Colonic mucosa (tissue), 4 donors: ENCODE measurements around the gene OSBP. TPM values are rescaled to one million over a fixed set of nuclear protein-coding genes. Genes with fewer than 3 reads are reported as not detected.

Experiments
- DNase-seq: peaks from one replicate; pipeline ENCODE4 v3.0.0-alpha.2; 2020
- H3K27ac ChIP-seq: fragments of 200-600 bp; one replicate; pipeline ENCODE4 v1.8.0; 2021
- H3K27me3 ChIP-seq: fragments of 200-600 bp; one replicate; pipeline ENCODE4 v1.8.0; 2021
- H3K36me3 ChIP-seq: fragments of 200-600 bp; one replicate; pipeline ENCODE4 v1.8.0; 2021
- H3K4me1 ChIP-seq: fragments of 200-600 bp; one replicate; pipeline ENCODE4 v1.8.0; 2021; ENCODE audit warnings: mild to moderate bottlenecking
- H3K4me3 ChIP-seq: fragments of 200-600 bp; one replicate; pipeline ENCODE4 v1.8.0; 2021
- H3K9ac ChIP-seq, 2 donors: one replicate each; pipeline ENCODE4 v1.7.0; 2013; ENCODE audit warnings: control low read depth in 2 of 2, low read depth in 2 of 2, low read length in 2 of 2
- H3K9me3 ChIP-seq: fragments of 200-600 bp; one replicate; pipeline ENCODE4 v1.8.0; 2021
- intact Hi-C: fragments of 100-400 bp; cut with DNase I; formaldehyde crosslinking; loops from one replicate; pipeline ENCODE4 v1.14.1; 2022
- total RNA-seq, 2 donors: library from RNA; stranded (reverse); fragmentation: NEBNext Ultra II Directional in 1 of 2; extraction: Animal tissue kit (Norgen Biotek cat#: 25700) in 1 of 2; gene quantifications; one replicate each; pipeline ENCODE4 v1.2.1, GENCODE V29; 2021
- TF ChIP-seq, protein P1 (sequence below): fragments of 200-600 bp; IDR thresholded peaks from one replicate; pipeline ENCODE4 v1.8.0; 2022; ENCODE audit warnings: antibody characterized with exemption, mild to moderate bottlenecking
- donor health status: healthy.
- donor health status: DM: no; HTN: no; CAD: no.
- donor health status: DM: no; HTN: no; CAD: no.

OSBP gene
- total RNA-seq, 2 donors from 2014 or later, result 57.1 to 64.7 TPM

DNA sequence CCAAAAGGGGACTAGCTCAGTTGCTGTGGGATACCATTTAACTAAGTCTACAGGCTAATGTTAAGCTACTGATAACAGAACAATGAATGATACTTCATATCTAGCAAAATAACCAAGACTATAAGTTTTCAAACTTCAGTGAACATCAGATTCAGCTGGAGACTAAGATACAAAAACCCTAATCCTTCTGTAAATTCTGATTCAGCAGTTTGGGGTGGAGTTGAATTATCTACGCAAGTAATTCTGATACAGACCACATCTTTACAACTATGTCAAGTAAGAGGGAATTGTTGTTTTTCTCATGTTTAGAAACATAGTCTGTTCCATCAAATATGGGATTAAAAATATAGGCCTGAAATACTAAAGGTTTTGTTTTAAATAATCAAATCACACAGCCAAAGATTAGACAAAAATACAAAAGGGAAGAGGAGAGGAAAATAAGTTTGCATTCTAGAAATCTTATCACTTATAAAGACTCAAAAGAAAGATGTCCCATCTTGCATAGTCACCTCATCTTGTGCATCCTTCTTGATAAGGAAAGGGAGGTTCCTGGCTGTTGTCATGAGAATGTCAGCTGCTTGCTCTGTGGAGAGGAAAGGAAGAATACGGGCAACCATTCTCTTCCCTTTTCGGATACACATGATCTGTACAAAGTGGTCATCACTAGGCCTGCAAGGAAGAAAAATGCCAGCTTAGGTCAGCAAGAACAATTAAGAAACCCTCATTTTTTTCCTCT, 31.8 kb upstream of the OSBP start:
- intact Hi-C loops, result no loop called here
- Histone ChIP-seq H3K4me3 (no peak overlapping the region), H3K27ac (no peak overlapping the region), H3K27me3 (no peaks in the 10 kb centered on the region), H3K9me3 (no peaks in the 10 kb centered on the region), H3K9ac (no peak overlapping the region), H3K4me1 (no peaks in the 10 kb centered on the region), H3K36me3 (peaks cover 27% of the 10 kb centered on the region)
- TF ChIP-seq, protein P1, sequence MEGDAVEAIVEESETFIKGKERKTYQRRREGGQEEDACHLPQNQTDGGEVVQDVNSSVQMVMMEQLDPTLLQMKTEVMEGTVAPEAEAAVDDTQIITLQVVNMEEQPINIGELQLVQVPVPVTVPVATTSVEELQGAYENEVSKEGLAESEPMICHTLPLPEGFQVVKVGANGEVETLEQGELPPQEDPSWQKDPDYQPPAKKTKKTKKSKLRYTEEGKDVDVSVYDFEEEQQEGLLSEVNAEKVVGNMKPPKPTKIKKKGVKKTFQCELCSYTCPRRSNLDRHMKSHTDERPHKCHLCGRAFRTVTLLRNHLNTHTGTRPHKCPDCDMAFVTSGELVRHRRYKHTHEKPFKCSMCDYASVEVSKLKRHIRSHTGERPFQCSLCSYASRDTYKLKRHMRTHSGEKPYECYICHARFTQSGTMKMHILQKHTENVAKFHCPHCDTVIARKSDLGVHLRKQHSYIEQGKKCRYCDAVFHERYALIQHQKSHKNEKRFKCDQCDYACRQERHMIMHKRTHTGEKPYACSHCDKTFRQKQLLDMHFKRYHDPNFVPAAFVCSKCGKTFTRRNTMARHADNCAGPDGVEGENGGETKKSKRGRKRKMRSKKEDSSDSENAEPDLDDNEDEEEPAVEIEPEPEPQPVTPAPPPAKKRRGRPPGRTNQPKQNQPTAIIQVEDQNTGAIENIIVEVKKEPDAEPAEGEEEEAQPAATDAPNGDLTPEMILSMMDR, result no peak
- no peak for DNase-seq

DNA sequence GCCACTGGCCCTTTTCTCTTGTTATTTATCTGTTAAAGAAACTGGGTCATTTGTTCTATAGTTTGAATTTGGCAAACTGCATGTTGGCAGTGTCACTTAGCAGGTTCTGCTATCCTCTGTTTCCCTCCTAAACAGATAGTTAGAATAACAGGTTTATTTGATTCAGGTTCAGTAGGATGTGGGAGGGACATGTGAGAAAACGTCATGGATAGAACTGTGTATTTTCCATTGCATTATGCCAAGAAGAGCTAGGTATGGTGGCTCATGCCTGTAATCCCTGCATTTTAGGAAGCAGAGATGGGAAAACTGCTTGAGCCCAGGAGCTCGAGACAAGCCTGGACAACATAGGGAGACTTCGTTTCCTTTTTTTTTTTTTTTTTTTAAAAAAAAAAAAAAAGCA, 29.0 kb upstream of the OSBP start:
- TF ChIP-seq, protein P1, result no peak
- no peak overlapping the region for H3K27ac ChIP-seq
- no peak overlapping the region for H3K9ac ChIP-seq
- peaks cover 22% of the 10 kb centered on the region for H3K36me3 ChIP-seq
- intact Hi-C loops, result no loop called here
- DNase-seq, result no peak
- H3K4me1 ChIP-seq, result no peaks in the 10 kb centered on the region
- H3K9me3 ChIP-seq, result no peaks in the 10 kb centered on the region
- H3K27me3 ChIP-seq, result no peaks in the 10 kb centered on the region
- H3K4me3 ChIP-seq, result no peak overlapping the region

DNA sequence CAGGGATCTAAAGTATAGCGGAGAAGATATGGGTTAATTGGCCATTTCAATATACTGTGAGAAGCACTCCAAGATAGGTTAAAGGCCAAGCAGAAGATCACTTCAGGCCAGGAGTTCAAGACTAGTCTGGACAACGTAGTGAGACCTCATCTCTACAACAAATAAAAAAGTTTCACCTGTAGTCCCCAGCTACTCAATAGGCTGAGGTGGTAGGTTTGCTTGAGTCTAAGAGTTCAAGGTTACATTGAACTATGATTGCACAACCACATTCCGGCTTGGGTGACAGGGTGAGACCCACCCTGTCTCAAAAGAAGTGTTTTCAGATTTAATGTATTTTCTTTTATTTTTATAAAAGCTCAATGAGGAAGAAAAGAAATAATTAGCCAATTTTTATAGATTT, 27.8 kb upstream of the OSBP start:
- no peaks in the 10 kb centered on the region for H3K27me3 ChIP-seq
- H3K4me3 ChIP-seq, result no peak overlapping the region
- intact Hi-C loops, result no loop called here
- no peak for DNase-seq
- no peaks in the 10 kb centered on the region for H3K4me1 ChIP-seq
- TF ChIP-seq, protein P1, result no peak
- no peak overlapping the region for H3K27ac ChIP-seq
- H3K9ac ChIP-seq, result no peak overlapping the region
- H3K9me3 ChIP-seq, result no peaks in the 10 kb centered on the region
- peaks cover 13% of the 10 kb centered on the region for H3K36me3 ChIP-seq

DNA sequence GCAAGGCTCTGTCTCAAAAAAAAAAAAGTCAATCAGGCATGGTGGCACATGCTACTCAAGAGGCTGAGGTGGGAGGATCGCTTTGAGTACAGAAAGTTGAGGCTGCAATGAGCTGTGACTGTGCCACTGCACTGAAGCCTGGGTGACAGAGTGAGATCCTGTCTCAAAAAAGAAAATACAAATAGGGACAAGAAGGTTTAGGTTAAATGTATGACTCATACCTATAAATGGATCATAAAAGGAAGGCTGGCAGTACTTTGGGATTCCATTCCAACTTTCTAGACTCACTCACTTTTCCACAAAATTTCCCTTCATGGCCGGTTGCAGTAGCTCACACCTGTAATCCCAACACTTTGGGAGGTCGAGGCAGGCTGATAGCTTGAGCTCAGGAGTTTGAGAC, 25.6 kb upstream of the OSBP start:
- no peaks in the 10 kb centered on the region for H3K4me1 ChIP-seq
- TF ChIP-seq, protein P1, result no peak
- H3K27me3 ChIP-seq, result no peaks in the 10 kb centered on the region
- H3K9me3 ChIP-seq, result no peaks in the 10 kb centered on the region
- H3K4me3 ChIP-seq, result no peak overlapping the region
- intact Hi-C loops, result no loop called here
- H3K27ac ChIP-seq, result no peak overlapping the region
- no peak for DNase-seq
- no peak overlapping the region for H3K9ac ChIP-seq
- H3K36me3 ChIP-seq, result peaks cover 3% of the 10 kb centered on the region

DNA sequence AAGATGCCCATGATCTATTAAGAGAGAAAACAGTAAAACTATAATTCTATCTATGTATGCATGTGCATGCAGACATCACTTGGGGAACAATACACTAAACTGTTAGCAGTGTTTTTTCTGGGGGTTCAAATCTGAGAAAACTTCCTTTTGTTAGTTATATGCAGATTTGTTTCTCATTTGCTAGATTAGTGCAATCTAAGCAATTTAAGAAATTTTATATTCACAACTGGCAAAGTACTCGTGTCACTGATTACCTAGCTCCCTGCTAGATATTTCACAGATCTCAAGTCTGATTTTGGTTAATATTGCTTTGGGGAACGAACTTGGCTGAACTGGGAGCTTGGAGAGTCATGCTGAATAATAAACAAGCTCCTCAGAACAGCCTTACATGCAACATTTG, 14.9 kb upstream of the OSBP start:
- no peaks in the 10 kb centered on the region for H3K9me3 ChIP-seq
- H3K27ac ChIP-seq, result no peak overlapping the region
- no peaks in the 10 kb centered on the region for H3K36me3 ChIP-seq
- no peak overlapping the region for H3K4me3 ChIP-seq
- H3K4me1 ChIP-seq, result no peaks in the 10 kb centered on the region
- H3K9ac ChIP-seq, result no peak overlapping the region
- DNase-seq, result no peak
- TF ChIP-seq, protein P1, result no peak
- intact Hi-C loops, result no loop called here
- no peaks in the 10 kb centered on the region for H3K27me3 ChIP-seq
